HepG2 (cell line): ENCODE data around the gene RAB17. TPM values are rescaled to one million over a fixed set of nuclear protein-coding genes. Genes with fewer than 3 reads are reported as not detected.

ENCODE experiments used
- ETV5 ChIP-seq: IDR thresholded peaks from 2 replicates; pipeline ENCODE4 v1.6.1; 2018; ENCODE audit warnings: missing biosample characterization, missing genetic modification reagents, inconsistent platforms, borderline replicate concordance
- HNRNPL ChIP-seq: fragments of 200-400 bp; formaldehyde crosslinking; IDR thresholded peaks from 2 replicates; pipeline ENCODE4 v1.6.1; 2017; ENCODE audit warnings: mild to moderate bottlenecking, low read depth, low read length
- NCOA2 ChIP-seq: sonication (generic); formaldehyde crosslinking; IDR thresholded peaks from 2 replicates; pipeline ENCODE4 v1.8.0; 2022; ENCODE audit warnings: inconsistent platforms
- POLR2G ChIP-seq: fragments of 200-400 bp; formaldehyde crosslinking; IDR thresholded peaks from 2 replicates; pipeline ENCODE4 v1.6.1; 2018; ENCODE audit warnings: mild to moderate bottlenecking, low read depth, low read length, moderate library complexity
- PRDM15 ChIP-seq: sonication (generic); formaldehyde crosslinking; IDR thresholded peaks from 2 replicates; pipeline ENCODE4 v1.4.0; 2020; ENCODE audit warnings: missing genetic modification reagents
- SAFB2 ChIP-seq: sonication (generic); formaldehyde crosslinking; IDR thresholded peaks from 2 replicates; pipeline ENCODE4 v1.5.1; 2020; ENCODE audit warnings: missing genetic modification reagents, low read depth, mild to moderate bottlenecking, borderline replicate concordance
- TRAFD1 ChIP-seq: sonication (generic); formaldehyde crosslinking; IDR thresholded peaks from 2 replicates; pipeline ENCODE4 v1.5.1; 2020; ENCODE audit warnings: missing genetic modification reagents, mild to moderate bottlenecking, borderline replicate concordance
- ZNF232 ChIP-seq: sonication (generic); formaldehyde crosslinking; IDR thresholded peaks from 2 replicates; pipeline ENCODE4 v1.4.0; 2020; ENCODE audit warnings: missing genetic modification reagents, borderline replicate concordance
- polyA plus RNA-seq, 8 experiments: library from polyadenylated mRNA; depleted of rRNA in 3 of 8; stranded (reverse) in 7 of 8; unstranded in 1 of 8; fragments of >200 nt; fragmentation: Illumina TruSeq in 4 of 8; extraction: Trizol in 4 of 8; gene quantifications; 2 replicates each; pipeline versions ENCODE4 v1.2.1 to v1.2.3, GENCODE V29; 2011 to 2016; ENCODE audit warnings: low read depth in 4 of 8, missing spikeins in 1 of 8, mixed read lengths in 1 of 8; ENCODE audit not compliant: insufficient read depth in 1 of 8
- total RNA-seq, 5 experiments: library from RNA; depleted of rRNA; stranded (reverse); fragments of >200 nt; fragmentation: Illumina TruSeq; extraction: Trizol; gene quantifications; 2 replicates each; pipeline ENCODE4 v1.2.3, GENCODE V29; 2016; ENCODE audit warnings: low read depth in 1 of 5

Gene RAB17
- total and polyA plus RNA-seq, 2 of the 13 experiments (the other 11 are each of a cell fraction or from before 2014, with no cell fraction given), result 68.0 to 124 TPM

GRCh38 chr2:237574894-237575868, 15.4 kb downstream of the RAB17 start (continued):
- TF ChIP-seq PRDM15 (CRISPR knock-in tag) (no peak), HNRNPL (0 out of 2 replicates have a peak, but pooled peaks have one; percentile 6), TRAFD1 (CRISPR knock-in tag) (no peak), POLR2G (peak; percentile 31; the same call in 1 of the 2 replicates), ETV5 (CRISPR knock-in tag) (no peak), SAFB2 (CRISPR knock-in tag) (0 out of 2 replicates have a peak, but pooled peaks have one; percentile 4), ZNF232 (CRISPR knock-in tag) (no peak), NCOA2 (CRISPR knock-in tag) (no peak)
